HUDEP-2 (cell line): Measurements from ENCODE around the gene KMT2A.
"Not testable (repeated sequence)": the region's sequence is repeated elsewhere in the genome, so short reads cannot be mapped to it uniquely, and the experiment has no call there.

Experiments
- DNase-seq, 76 experiments: peaks; one replicate each; lab custom pipeline; 2025; ENCODE audit not compliant: unreplicated experiment in 76 of 76; lab: John Stamatoyannopoulos, UW

Gene KMT2A

GRCh38 chr11:118531597-118532084 lies 95.3 kb downstream of the KMT2A start:
- DNase-seq: no peak

GRCh38 chr11:118532091-118532490 lies 95.8 kb downstream of the KMT2A start:
- DNase-seq: no peak

DNA sequence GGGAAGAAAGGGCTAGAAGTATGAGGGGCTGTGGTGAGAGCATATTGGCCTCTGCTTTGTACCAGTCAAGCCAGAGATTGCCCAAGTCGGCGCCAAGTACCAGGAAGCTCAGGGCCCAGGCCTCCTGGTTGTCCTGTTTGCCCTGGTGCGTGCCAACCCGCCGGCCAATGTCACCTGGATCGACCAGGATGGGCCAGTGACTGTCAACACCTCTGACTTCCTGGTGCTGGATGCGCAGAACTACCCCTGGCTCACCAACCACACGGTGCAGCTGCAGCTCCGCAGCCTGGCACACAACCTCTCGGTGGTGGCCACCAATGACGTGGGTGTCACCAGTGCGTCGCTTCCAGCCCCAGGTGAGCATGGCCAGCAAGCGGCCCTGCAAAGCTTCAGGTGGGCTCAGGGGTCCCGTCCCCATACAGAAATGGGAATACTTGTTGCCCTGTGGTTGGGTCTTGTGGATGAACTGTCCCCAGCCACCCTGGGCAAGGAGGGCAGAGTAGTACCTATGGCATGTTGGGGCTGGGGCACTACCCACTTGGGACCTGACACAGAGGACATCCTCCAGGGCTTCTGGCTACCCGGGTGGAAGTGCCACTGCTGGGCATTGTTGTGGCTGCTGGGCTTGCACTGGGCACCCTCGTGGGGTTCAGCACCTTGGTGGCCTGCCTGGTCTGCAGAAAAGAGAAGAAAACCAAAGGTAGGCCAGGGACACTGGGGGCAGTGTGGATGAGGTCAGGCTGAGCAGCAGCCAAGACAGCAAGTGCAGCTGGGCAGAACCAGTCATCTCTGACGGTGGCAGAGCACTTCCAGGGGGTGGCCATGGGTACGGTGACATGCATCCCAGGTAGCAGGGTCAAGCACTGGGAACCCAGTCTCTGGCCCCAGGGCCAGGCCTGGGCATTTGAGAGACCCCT lies 96.8 kb downstream of the KMT2A start:
- DNase-seq: no peak

- DNase-seq: no peak
Observed at GRCh38 chr11:118533769-118534729, 97.8 kb downstream of the KMT2A start.

GRCh38 chr11:118535261-118535660 lies 99.0 kb downstream of the KMT2A start:
- no peak for DNase-seq

- no peak for DNase-seq
Observed at GRCh38 chr11:118536726-118537125, 100.4 kb downstream of the KMT2A start.

DNA sequence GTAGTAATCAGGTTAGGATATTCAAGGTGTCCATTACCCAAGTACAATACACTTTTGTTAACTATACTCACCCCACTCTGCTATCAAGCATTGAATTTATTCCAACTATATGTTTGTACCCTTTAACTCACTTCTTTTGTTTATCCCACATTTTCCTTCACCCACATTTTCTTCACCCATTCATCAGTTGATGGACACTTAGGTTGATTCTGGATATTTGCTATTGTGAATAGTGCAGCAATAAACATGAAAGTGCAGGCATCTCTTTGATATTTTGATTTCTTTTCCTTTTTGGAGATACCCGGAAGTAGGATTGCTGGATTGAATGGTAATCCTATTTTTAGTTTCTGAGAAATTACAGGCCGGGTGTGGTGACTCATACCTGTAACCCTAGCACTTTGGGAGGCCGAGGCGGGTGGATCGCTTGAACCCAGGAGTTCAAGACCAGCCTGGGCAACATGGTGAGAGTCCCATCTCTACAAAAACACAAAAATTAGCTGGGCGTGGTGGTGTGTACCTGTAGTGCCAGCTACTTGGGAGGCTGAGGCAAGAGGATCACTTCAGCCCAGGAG lies 101.2 kb downstream of the KMT2A start:
- DNase-seq: no peak

GRCh38 chr11:118544010-118544646 lies 107.8 kb downstream of the KMT2A start:
- no peak for DNase-seq

- no peak for DNase-seq
Observed at GRCh38 chr11:118544647-118545010, 108.3 kb downstream of the KMT2A start.

- DNase-seq: no peak
Observed at GRCh38 chr11:118545533-118545932, 109.2 kb downstream of the KMT2A start.

DNA sequence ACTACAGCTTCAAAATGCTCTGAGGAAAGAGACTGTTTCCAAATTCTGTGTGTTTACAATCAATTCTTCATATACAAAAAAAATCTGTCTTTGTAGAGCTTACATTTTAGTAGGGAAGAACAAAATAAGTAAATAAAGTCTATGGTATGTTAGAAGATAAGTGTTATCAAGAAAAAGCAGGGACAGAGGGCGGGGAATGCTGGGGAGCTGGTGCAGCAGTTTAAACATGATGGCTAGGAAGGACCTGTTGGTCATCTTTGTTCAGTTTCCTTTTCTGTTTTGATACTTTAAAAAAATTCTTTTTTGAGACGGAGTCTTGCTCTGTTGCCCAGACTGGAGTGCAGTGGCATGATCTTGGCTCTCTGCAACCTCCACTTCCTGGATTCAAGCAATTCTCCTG lies 110.8 kb downstream of the KMT2A start:
- peak in 2 of 76 experiments; percentile 5 to 6 for DNase-seq

DNA sequence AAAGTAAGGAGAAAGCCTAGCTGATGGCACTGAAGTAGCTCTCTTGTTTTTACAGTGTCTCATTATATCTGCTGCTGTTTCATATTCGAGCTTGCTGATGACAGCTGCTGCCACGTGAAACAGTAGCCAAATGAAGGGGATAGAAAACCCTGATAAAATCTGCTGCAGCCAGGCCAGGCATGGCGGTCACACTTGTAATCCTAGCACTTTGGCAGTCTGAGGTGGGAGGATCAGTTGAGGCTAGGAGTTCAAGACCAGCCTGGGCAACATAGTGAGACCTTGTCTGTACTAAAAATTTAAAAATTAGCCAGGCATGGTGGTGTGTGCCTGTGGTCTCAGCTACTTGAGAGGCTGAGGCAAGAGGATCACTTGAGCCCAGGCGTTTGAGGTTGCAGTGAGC lies 116.0 kb downstream of the KMT2A start:
- DNase-seq: no peak

GRCh38 chr11:118560806-118561205 lies 124.5 kb downstream of the KMT2A start:
- DNase-seq: no peak

- DNase-seq: no peak
Observed at GRCh38 chr11:118565051-118565450, 128.8 kb downstream of the KMT2A start.

GRCh38 chr11:118569670-118570069 lies 133.4 kb downstream of the KMT2A start:
- no peak for DNase-seq

DNA sequence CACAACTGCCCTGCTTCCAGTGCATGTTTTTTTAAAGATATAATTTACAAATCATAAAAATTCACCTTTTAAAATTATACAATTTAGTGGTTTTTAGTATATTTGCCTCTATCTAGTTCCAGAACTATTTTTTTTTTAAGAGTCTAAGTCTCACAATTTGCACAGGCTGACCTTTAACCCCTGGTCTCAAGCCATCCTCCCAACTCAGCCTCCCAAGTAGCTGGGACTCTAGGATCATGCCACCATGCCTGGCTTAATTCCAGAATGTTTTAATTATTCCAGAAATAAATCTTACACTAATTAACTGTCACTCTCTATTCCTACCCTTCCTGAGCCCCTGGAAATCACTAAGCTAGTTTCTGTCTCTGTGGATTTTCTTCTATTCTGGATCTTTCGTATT lies 134.5 kb downstream of the KMT2A start:
- DNase-seq: no peak

DNA sequence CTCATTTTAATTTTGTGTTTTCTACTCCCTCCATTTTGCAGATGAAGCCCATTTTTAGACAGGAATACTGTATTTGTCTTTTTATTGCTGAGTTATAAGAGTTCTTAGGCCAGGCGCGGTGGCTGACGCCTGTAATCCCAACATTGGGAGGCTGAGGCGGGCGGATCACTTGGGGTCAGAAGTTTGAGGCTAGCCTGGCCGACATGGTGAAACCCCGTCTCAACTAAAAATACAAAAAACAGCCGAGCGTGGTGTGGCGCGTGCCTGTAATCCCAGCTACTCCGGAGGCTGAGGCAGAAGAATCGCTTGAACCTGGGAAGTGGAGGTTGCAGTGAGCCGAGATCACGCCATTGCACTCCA lies 135.4 kb downstream of the KMT2A start:
- DNase-seq: not testable (repeated sequence)

GRCh38 chr11:118572061-118572980 lies 136.0 kb downstream of the KMT2A start, which contains the start of gene ARCN1:
Gene ARCN1 (plus strand): TSS chr11:118572409. CDS start chr11:118572548, 139 bp downstream.
- DNase-seq: peak in 74 of 76 experiments; percentile 6 to 79 (median 58)

GRCh38 chr11:118572981-118573550 lies 136.8 kb downstream of the KMT2A start:
- peak in 28 of 76 experiments; percentile 2 to 42 (median 18) for DNase-seq
